Femur (tissue), 1 donor: Measurements from ENCODE around the gene RPS6KL1.

Source experiments
- DNase-seq: peaks from one replicate; pipeline ENCODE4 v3.0.0-alpha.2; 2017

The RPS6KL1 gene

GRCh38 chr14:74952180-74952665 is 29.2 kb upstream of the RPS6KL1 start:
- no peak for DNase-seq

DNA sequence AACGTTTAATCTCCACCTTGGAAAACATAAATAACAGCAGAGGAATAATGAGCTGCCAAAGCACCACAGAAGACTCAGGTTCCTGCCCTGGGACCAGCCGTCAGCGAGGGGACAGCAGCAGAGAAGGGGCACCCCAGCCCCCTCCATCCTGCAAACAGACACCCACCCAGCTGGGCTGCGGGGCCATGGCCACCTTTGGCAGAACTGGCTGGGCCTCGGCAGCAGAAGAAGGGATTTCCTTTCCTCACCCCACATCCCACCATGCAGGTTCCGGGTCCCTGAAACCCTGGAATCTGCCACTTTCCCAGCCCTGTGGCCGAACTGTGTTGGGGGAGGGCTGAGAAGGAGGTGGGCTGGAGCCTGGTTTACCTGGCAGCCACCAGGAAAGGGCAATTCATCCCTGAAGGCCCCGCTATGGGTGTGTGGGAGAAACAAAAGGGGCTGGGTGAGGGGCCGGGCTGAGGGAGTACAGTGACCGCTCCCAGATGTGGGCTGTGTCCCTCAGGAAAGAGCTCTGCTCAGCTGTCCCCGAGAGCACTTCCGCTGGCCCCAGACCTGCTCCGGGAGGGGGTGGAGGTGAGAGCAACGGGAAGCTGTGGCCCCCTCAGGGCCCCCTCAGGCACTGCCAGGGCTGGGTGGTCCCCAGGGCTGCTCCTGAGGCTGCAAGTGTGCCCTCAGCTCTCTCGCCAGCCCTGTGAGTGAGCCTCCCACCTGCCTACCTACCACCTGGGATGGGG is 28.6 kb upstream of the RPS6KL1 start:
- DNase-seq = no peak

- no peak for DNase-seq
Observed at GRCh38 chr14:74950795-74951442, 27.9 kb upstream of the RPS6KL1 start.

- DNase-seq = no peak
Observed at GRCh38 chr14:74949859-74950573, 27.0 kb upstream of the RPS6KL1 start.

DNA sequence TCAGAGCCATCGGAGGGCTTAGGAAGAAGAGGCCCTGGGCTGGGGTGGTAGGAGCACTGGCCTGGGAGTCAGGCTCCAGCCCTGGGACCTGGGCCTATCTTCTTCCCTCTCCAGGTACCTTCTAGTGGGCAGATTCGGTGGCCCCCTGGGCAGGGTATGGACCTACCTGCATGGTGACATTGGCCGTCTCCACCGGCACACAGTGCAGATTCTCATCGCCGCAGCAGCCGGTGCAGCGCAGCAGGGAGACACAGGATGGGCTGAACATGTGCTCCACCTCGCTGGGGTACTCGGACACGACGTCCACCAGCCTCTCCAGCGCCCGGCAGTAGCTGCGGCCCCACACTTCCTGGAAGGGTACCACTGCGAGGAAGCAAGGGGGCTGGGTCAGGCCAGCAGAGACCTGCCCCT is 26.1 kb upstream of the RPS6KL1 start:
- DNase-seq = no peak

- no peak for DNase-seq
Observed at GRCh38 chr14:74948228-74949175, 25.4 kb upstream of the RPS6KL1 start.

GRCh38 chr14:74947353-74948227 is 24.5 kb upstream of the RPS6KL1 start:
- DNase-seq = no peak

DNA sequence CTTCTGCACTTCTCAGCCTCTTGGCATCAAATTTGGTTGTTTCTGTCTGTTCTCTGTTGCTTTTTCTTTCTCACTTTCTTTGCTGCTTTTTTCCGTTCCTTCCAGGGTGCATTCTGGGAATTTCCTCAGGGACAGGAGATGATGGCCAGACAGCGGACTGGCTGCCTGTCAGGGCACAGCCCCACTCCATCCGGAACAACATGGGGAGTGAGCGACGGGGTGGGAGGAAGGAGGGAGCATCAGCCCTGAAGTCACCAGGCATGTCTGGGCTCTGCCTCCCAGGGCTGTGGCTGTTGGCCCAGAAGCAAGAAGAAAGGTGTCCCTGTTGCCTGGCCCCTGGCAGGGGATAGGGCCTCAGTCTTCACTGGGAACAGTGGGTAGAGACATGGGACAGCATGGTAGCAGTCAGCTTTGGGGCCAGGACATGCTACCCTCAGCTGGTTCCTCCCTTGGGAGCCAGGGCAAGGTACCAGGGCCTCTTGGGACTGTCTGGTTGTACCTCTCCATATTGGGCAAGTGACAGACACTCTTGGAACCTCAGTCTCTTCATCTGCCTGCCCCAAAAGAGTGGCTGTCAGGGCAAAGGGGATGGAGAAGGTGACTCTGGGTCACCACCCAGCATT is 23.7 kb upstream of the RPS6KL1 start:
- DNase-seq = no peak

- DNase-seq = peak; percentile 85
Observed at GRCh38 chr14:74945852-74946658, 23.0 kb upstream of the RPS6KL1 start.

DNA sequence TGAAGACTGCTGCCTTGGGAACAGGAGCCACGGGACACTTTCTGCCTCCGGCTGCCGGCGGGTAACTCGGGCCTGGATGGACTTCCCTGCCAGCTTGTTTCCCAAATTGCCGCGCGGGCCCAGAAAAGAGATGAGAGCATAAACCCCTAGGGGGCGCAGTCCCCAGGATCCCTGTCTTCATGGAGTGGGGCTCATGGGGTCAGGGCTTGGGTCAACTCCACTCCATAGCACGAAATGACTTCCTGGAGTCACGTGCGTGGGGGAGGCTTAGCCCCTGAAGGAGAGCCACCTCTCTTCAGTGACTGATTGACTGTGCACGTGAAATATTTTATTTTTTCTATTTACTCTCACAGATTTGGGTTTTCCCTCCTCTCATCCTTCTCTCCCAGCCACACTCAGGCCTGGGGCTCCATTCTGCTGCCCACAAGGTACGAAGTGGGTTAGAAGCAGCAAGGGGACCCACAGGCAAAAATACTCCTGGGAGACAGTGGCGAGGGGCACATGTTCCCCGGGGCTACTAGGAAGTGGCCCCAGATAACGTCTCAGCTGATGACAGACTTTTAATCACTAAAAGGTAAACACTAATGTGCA is 22.3 kb upstream of the RPS6KL1 start:
- no peak for DNase-seq

DNA sequence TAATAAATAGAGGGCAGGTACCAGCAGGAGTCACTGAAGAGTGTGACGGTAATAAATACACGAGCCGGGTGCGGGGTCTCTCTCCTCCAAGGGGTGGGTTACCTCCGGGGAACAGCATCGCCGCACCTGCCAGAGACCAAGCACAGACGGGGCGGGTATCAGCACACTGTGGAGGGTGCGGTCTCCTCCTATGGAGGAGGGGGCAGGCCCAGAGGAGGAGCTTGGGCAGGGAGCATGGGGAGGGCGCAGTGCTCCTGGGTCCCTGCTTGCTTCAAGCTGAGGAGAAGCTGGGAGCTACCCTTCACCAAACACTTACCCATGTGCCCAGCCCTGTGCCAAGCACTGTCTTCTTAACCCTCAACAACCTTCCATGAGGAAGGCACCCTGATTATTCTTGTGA is 19.5 kb upstream of the RPS6KL1 start:
- DNase-seq = no peak

GRCh38 chr14:74942181-74942580 is 19.1 kb upstream of the RPS6KL1 start:
- no peak for DNase-seq

DNA sequence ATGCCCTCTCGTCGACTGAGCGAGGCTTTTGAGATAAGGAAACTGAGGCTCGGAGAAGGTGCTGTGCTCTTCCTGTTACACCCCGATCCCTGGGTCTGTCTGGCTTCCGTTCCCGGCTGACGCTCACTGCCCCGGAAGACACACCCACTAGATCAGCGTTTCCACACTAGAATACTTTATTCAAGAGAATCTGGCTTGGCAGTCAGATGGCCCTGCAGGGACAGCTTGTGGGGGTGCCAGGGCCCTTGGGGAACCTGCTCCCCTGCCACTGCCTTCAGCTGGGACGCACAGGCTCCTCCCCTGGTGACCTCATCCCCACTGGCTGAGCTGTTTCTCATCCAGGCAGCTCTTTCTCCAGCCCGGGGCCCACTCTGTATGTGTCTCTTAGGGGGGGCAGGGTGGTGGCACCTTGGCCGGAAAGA is 18.6 kb upstream of the RPS6KL1 start:
- peak; percentile 63 for DNase-seq

DNA sequence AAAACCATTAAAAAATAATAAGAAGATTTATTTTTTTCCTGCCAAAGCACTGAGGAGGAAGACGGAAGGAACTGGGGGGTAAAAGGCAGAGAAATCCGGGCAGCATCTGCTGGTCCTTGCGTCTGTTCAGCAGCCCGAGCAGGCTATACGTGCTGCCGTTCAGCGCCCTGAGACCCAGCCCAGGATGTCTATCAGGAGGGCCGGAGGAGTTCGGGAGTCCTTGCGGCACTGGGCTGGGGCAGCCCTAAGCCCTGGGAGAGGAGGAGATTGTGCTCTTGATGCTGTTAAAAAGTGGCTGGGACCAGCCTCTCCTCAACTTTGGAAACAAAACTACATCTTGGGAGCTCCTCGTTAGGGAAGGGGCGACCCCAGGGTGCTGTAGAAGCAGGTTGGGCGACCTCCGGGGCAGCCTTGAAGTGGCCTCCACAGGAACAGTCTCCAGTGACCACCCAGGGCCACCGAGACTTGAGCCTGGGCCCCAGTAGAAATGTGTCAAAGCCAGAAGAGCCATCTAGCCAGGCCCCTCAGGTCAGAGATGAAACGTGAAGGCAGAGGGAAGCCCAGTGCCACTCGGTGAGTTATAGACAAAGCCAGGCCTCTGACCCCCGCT is 18.0 kb upstream of the RPS6KL1 start:
- DNase-seq = no peak

GRCh38 chr14:74938531-74939495 is 15.8 kb upstream of the RPS6KL1 start:
- DNase-seq = no peak

- DNase-seq = no peak
Observed at GRCh38 chr14:74937171-74937570, 14.1 kb upstream of the RPS6KL1 start.

DNA sequence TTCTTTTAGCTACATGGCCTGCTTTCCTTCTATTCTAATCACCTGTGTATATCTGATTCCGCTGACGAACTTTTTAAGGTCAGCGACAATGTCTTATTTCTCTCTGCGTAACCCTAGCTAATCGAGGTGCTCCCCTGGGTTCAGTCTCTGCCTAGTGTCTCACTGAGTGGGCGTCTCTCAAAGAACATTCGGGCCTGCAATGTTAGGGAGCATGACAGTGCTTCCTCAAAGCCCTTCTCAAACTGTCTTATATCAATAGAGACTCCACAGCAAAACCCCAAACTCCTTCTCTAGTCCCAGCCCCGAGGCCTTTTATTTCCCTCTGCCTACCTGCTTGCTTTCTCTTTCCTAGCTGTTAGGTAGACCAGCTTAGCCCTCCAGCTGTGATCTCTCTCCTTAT is 13.7 kb upstream of the RPS6KL1 start:
- no peak for DNase-seq

GRCh38 chr14:74936151-74936550 is 13.1 kb upstream of the RPS6KL1 start:
- DNase-seq = no peak
